Adrenal gland (tissue), 12 donors: ENCODE measurements around the gene CDKN2D. TPM values are rescaled to one million over a fixed set of nuclear protein-coding genes. Genes with fewer than 3 reads are reported as not detected.
A peak's percentile ranks its signal among the peaks of the same experiment; 100 is the strongest.

Experiments used
- DNase-seq, 7 donors: peaks; one replicate each; pipeline ENCODE4 v3.0.0-alpha.2; 2019 to 2020
- H3K27ac ChIP-seq, 5 donors: fragments of 200-600 bp; sonication (generic) in 4 of 5; 1 replicate in 3 of 5; 2 replicates in 2 of 5; pipeline versions ENCODE4 v1.5.1 to v1.8.0; 2016 to 2020; ENCODE audit warnings: mild to moderate bottlenecking in 1 of 5
- H3K27me3 ChIP-seq: fragments of 200-600 bp; 2 replicates; pipeline ENCODE4 v1.8.0; 2021
- H3K36me3 ChIP-seq, 2 donors: fragments of 200-600 bp; replicated peaks in 1 of 2; 1 replicate in 1 of 2; 2 replicates in 1 of 2; pipeline versions ENCODE4 v1.5.1 to v1.8.0; 2018 to 2022
- H3K4me1 ChIP-seq, 2 donors: fragments of 200-600 bp; replicated peaks in 1 of 2; 1 replicate in 1 of 2; 2 replicates in 1 of 2; pipeline versions ENCODE4 v1.5.1 to v1.8.0; 2018 to 2021
- H3K4me3 ChIP-seq, 4 donors: fragments of 200-600 bp; sonication (generic) in 3 of 4; one replicate each; pipeline ENCODE4 v1.5.1; 2016 to 2018
- H3K9me3 ChIP-seq, 3 donors: fragments of 200-600 bp; sonication (generic) in 1 of 3; replicated peaks in 1 of 3; 1 replicate in 2 of 3; 2 replicates in 1 of 3; pipeline versions ENCODE4 v1.5.1 to v1.8.0; 2016 to 2021
- POLR2A ChIP-seq, 2 donors: fragments of 450-650 bp; IDR thresholded peaks; one replicate each; pipeline ENCODE4 v1.6.1; 2017; ENCODE audit warnings: antibody characterized with exemption in 2 of 2, mild to moderate bottlenecking in 2 of 2, moderate library complexity in 1 of 2
- WGBS, 4 donors: extraction: QIAGEN DNeasy Blood & Tissue Kit in 2 of 4; methylation state at CpG; one replicate each; pipeline versions ENCODE4 v1.1.5 to v1.1.7; 2013 to 2017; 5-methylcytosine and 5-hydroxymethylcytosine counted together
- intact Hi-C, 2 donors: fragments of 100-400 bp; cut with DNase I; formaldehyde crosslinking; loops; one replicate each; pipeline versions ENCODE4 v1.14.1 to v1.15.0; 2022 to 2023
- microRNA counts, 2 donors: library from miRNA; unstranded; fragments of <30 nt; microRNA quantifications; one replicate each; lab custom pipeline; 2016
- microRNA-seq, 3 donors: library from miRNA; unstranded; fragments of <30 nt; microRNA quantifications; one replicate each; pipeline ENCODE4, GENCODE V29; 2017 to 2020
- polyA plus RNA-seq, 3 donors: library from polyadenylated mRNA; stranded (reverse); fragments of 200-250 nt in 2 of 3; fragments of 350-450 nt in 1 of 3; fragmentation: Illumina TruSeq in 1 of 3; extraction: RNeasy Lipid Tissue Mini Kit (QIAGEN cat#74804) in 1 of 3; gene quantifications; one replicate each; pipeline ENCODE4 v1.2.3, GENCODE V29; 2013 to 2014
- small RNA-seq, 2 donors: library from RNA; depleted of rRNA; stranded (forward); fragments of <200 nt; gene quantifications; one replicate each; pipeline ENCODE3, GENCODE V24; 2016
- total RNA-seq, 9 donors: library from RNA; depleted of rRNA in 4 of 9; stranded (reverse); fragments of >200 nt in 4 of 9; fragments of 120-200 nt in 1 of 9; fragmentation: NEBNext Ultra II Directional in 1 of 9; extraction: Animal tissue kit (Norgen Biotek cat#: 25700) in 1 of 9; gene quantifications; one replicate each; pipeline versions ENCODE4 v1.1.0 to v1.2.4, GENCODE V29; 2013 to 2023
- TF ChIP-seq, protein P1 (sequence below), 6 experiments: fragments of 450-650 bp in 4 of 6; fragments of 200-600 bp in 2 of 6; sonication (generic) in 1 of 6; IDR thresholded peaks; 1 replicate in 5 of 6; 2 replicates in 1 of 6; pipeline versions ENCODE4 v1.5.1 to v1.8.0; 2016 to 2021; ENCODE audit warnings: antibody characterized with exemption in 6 of 6, mild to moderate bottlenecking in 2 of 6, moderate library complexity in 1 of 6
- donor health status: healthy with polysubstance abuse.
- donor health status: Bipolar disorder and iron deficiency.
- donor health status: DM: yes; HTN: yes; CAD: no.
- donor health status: DM: no; HTN: no; CAD: no.
- donor health status: DM: no; HTN: no; CAD: no.
- donor health status: DM: yes; HTN: yes; CAD: no.

Gene CDKN2D
- total and polyA plus RNA-seq, 12 donors = 1.9 to 17.4 (median 8.2) TPM

DNA sequence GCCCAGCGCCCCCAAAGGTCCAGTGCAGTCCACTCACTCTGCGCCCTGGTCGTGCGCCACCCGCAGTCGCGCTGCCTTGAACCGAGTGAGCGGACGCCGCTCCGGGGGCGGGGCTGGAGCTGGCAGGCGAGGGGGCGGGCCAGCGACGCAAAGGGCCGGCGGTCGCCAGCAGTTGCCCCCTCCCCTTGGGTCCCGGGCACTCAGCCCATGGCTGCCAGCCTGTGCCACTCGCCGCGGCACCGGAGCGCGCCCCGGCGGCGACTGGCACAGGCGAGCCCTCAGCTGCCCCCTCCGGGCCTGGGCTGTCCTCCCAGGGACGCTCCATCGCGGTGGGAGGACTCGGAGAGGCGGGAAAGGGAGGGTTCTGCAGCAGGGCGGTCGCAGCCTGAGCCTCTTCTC lies 51.4 kb downstream of the CDKN2D start, which contains the start of gene S1PR5:
Gene S1PR5, minus strand, starts transcription at position 87 of the 399 bp plus-strand sequence. CDS start 2,436 bp downstream, outside the sequence.
- intact Hi-C loops = no loop called here
- no peaks in the 10 kb centered on the region for H3K36me3 ChIP-seq
- DNase-seq = peak in 1 of 7 donors; percentile 33
- no peaks in the 10 kb centered on the region for H3K9me3 ChIP-seq
- H3K4me1 ChIP-seq = peaks cover 13 to 17% of the 10 kb centered on the region in 2 donors
- H3K4me3 ChIP-seq = peak within 1 kb of the TSS in 1 of 4 donors; percentile 45
- WGBS, 4 donors = 0 to 1% (median 1%) methylated on average over 6 to 39 of the region's 39 CpGs
- no peak for TF ChIP-seq POLR2A (IDR thresholded peaks at IDR 0.05)
- TF ChIP-seq, protein P1, sequence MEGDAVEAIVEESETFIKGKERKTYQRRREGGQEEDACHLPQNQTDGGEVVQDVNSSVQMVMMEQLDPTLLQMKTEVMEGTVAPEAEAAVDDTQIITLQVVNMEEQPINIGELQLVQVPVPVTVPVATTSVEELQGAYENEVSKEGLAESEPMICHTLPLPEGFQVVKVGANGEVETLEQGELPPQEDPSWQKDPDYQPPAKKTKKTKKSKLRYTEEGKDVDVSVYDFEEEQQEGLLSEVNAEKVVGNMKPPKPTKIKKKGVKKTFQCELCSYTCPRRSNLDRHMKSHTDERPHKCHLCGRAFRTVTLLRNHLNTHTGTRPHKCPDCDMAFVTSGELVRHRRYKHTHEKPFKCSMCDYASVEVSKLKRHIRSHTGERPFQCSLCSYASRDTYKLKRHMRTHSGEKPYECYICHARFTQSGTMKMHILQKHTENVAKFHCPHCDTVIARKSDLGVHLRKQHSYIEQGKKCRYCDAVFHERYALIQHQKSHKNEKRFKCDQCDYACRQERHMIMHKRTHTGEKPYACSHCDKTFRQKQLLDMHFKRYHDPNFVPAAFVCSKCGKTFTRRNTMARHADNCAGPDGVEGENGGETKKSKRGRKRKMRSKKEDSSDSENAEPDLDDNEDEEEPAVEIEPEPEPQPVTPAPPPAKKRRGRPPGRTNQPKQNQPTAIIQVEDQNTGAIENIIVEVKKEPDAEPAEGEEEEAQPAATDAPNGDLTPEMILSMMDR (IDR thresholded peaks at IDR 0.05) = no peak
- H3K27me3 ChIP-seq = peaks cover 48% of the 10 kb centered on the region
- H3K27ac ChIP-seq = peak within 1 kb of the TSS in 1 of 5 donors; percentile 45

DNA sequence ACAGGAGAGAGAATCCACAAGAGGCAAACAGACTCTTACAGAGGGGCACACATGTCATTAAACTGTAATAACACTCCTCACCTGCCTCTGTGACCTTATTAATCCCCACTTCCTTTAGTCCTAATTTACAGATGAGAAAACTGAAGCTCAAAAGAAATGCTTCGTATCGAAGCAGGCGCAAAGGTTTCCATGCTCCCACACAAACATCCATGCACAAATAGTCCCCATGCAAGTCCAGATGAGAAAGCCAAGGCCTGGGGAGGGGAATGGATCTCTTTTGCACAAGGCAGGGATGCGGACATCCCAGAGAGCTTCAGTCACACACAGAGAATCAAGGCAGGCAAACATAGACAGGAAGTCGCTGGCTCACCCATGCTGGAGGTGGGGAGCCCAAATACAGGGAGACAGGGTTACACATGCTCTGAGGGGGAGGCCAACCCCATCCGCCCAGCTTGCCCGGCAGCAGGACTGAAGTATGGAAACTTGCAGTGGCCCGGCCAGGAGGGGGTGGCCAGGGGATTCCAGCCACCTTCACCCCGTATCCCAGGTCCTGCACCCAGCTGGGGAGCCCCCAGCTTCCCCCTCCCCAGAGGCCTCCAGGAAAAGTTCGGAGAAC lies 52.0 kb downstream of the CDKN2D start:
- intact Hi-C loops = no loop called here
- Histone ChIP-seq H3K27ac (no peak overlapping the region), H3K4me1 (peaks cover 13 to 17% of the 10 kb centered on the region in 2 donors), H3K36me3 (no peaks in the 10 kb centered on the region), H3K9me3 (no peaks in the 10 kb centered on the region), H3K27me3 (peaks cover 48% of the 10 kb centered on the region), H3K4me3 (peak overlapping the region in 1 of 4 donors; percentile 45)
- no peak for TF ChIP-seq POLR2A (IDR thresholded peaks at IDR 0.05)
- TF ChIP-seq, protein P1 (IDR thresholded peaks at IDR 0.05) = no peak
- 49 to 58% (median 56%) methylated on average over 7 to 10 of the region's 10 CpGs for WGBS, 4 donors
- no peak for DNase-seq

MicroRNAs within 50 kb of the gene (microRNA counts, 767-probe panel; counts per million panel counts)
- 0 counts per million in 2 donors for microRNA hsa-miR-1238 (lab: Ali Mortazavi, UCI)

Small RNAs within 50 kb of the gene (microRNA-seq; reads per million reads assigned to microRNA genes)
- 0 reads per million in 3 donors for gene MIR1238

Small RNAs within 50 kb of the gene (small RNA-seq; reads per million reads assigned to genes)
- 0 reads per million in 2 donors for gene MIR1238
- 0 reads per million in 2 donors for gene RNU7-140P

Other genes starting within 250 kb of the CDKN2D start
- gene RAVER1, start 235.4 kb downstream of the CDKN2D start, total RNA-seq = 10 to 100 TPM in 8 of 9 donors, 1 to 10 TPM in 1; 4.3 to 42.7 (median 27.8) TPM
- gene RAVER1, start 235.4 kb downstream of the CDKN2D start, polyA plus RNA-seq = 10 to 100 TPM in 1 of 3 donors, 1 to 10 TPM in 2; 4.1 to 14.0 (median 5.5) TPM
- gene ICAM3, start 229.4 kb downstream of the CDKN2D start, total RNA-seq = 10 to 100 TPM in 2 of 9 donors, 1 to 10 TPM in 7; 3.7 to 17.7 (median 7.6) TPM
- 10 to 100 TPM in 1 of 3 donors, 1 to 10 TPM in 2; 4.8 to 11.1 (median 8.4) TPM for gene ICAM3, start 229.4 kb downstream of the CDKN2D start, polyA plus RNA-seq
- gene TYK2, start 188.4 kb downstream of the CDKN2D start, total RNA-seq = 100 to 1,000 TPM in 4 of 9 donors, 10 to 100 TPM in 5; 56.1 to 160 (median 96.8) TPM
- gene TYK2, start 188.4 kb downstream of the CDKN2D start, polyA plus RNA-seq = 100 to 1,000 TPM in 2 of 3 donors, 10 to 100 TPM in 1; 61.5 to 408 (median 297) TPM
- 100 to 1,000 TPM in 4 of 9 donors, 10 to 100 TPM in 5; 72.8 to 137 (median 97.3) TPM for gene CDC37, start 165.4 kb downstream of the CDKN2D start, total RNA-seq
- 100 to 1,000 TPM; 117 to 518 (median 317) TPM for gene CDC37, start 165.4 kb downstream of the CDKN2D start, polyA plus RNA-seq
- gene PDE4A, start 148.4 kb downstream of the CDKN2D start, total RNA-seq = 10 to 100 TPM in 7 of 9 donors, 1 to 10 TPM in 1, under 1 TPM in 1; 0.28 to 20.4 (median 12.0) TPM
- 1 to 10 TPM; 4.4 to 10.0 (median 6.4) TPM for gene PDE4A, start 148.4 kb downstream of the CDKN2D start, polyA plus RNA-seq
- gene KEAP1, start 65.6 kb downstream of the CDKN2D start, total RNA-seq = 100 to 1,000 TPM in 1 of 9 donors, 10 to 100 TPM in 8; 71.1 to 106 (median 75.4) TPM
- 100 to 1,000 TPM in 1 of 3 donors, 10 to 100 TPM in 2; 71.0 to 101 (median 97.3) TPM for gene KEAP1, start 65.6 kb downstream of the CDKN2D start, polyA plus RNA-seq
- gene S1PR5, start 51.5 kb downstream of the CDKN2D start, total RNA-seq = 1 to 10 TPM in 2 of 9 donors, under 1 TPM in 6, not detected in 1; 0.14 to 3.0 (median 0.61) TPM
- under 1 TPM; 0.37 to 0.97 (median 0.51) TPM for gene S1PR5, start 51.5 kb downstream of the CDKN2D start, polyA plus RNA-seq
- 10 to 100 TPM; 26.4 to 93.7 (median 37.8) TPM for gene ATG4D, start 25.1 kb downstream of the CDKN2D start, total RNA-seq
- gene ATG4D, start 25.1 kb downstream of the CDKN2D start, polyA plus RNA-seq = 10 to 100 TPM in 2 of 3 donors, 1 to 10 TPM in 1; 7.4 to 58.2 (median 53.2) TPM
- gene KRI1, start 3.0 kb downstream of the CDKN2D start, total RNA-seq = 10 to 100 TPM in 8 of 9 donors, 1 to 10 TPM in 1; 7.1 to 32.4 (median 18.7) TPM
- gene KRI1, start 3.0 kb downstream of the CDKN2D start, polyA plus RNA-seq = 10 to 100 TPM; 29.7 to 69.0 (median 29.8) TPM
- gene AP1M2, start 18.3 kb upstream of the CDKN2D start, total RNA-seq = under 1 TPM in 2 of 9 donors, not detected in 7; 0.19 to 0.43 TPM
- gene AP1M2, start 18.3 kb upstream of the CDKN2D start, polyA plus RNA-seq = under 1 TPM in 2 of 3 donors, not detected in 1; 0.10 to 0.97 TPM
- gene SLC44A2, start 56.6 kb upstream of the CDKN2D start, total RNA-seq = 100 to 1,000 TPM in 4 of 9 donors, 10 to 100 TPM in 5; 20.4 to 188 (median 90.8) TPM
- 10 to 100 TPM; 67.3 to 92.3 (median 68.1) TPM for gene SLC44A2, start 56.6 kb upstream of the CDKN2D start, polyA plus RNA-seq
- 100 to 1,000 TPM in 5 of 9 donors, 10 to 100 TPM in 4; 75.0 to 254 (median 115) TPM for gene ILF3, start 85.4 kb upstream of the CDKN2D start, total RNA-seq
- gene ILF3, start 85.4 kb upstream of the CDKN2D start, polyA plus RNA-seq = 100 to 1,000 TPM; 192 to 232 (median 219) TPM
- 10 to 100 TPM; 16.4 to 82.7 (median 40.3) TPM for gene QTRT1, start 132.5 kb upstream of the CDKN2D start, total RNA-seq
- 100 to 1,000 TPM in 2 of 3 donors, 1 to 10 TPM in 1; 8.1 to 466 (median 422) TPM for gene QTRT1, start 132.5 kb upstream of the CDKN2D start, polyA plus RNA-seq
- 100 to 1,000 TPM in 8 of 9 donors, 10 to 100 TPM in 1; 73.3 to 196 (median 166) TPM for gene DNM2, start 149.1 kb upstream of the CDKN2D start, total RNA-seq
- 100 to 1,000 TPM; 103 to 157 (median 124) TPM for gene DNM2, start 149.1 kb upstream of the CDKN2D start, polyA plus RNA-seq